Neutrophil (primary cell): ENCODE measurements around the gene SRSF6.
"Not testable (repeated sequence)": the region's sequence is repeated elsewhere in the genome, so short reads cannot be mapped to it uniquely, and the experiment has no call there.

Experiments used
- H3K27ac ChIP-seq: fragments of 200-600 bp; sonication (generic); 2 replicates; pipeline ENCODE4 v1.5.1; 2016; ENCODE audit warnings: mild to moderate bottlenecking, moderate library complexity
- H3K27me3 ChIP-seq: fragments of 200-600 bp; sonication (generic); 2 replicates; pipeline ENCODE4 v1.6.0; 2016; ENCODE audit warnings: mild to moderate bottlenecking
- H3K36me3 ChIP-seq: fragments of 200-600 bp; sonication (generic); 2 replicates; pipeline ENCODE4 v1.5.1; 2017
- H3K4me1 ChIP-seq, 2 experiments: fragments of 200-600 bp in 1 of 2; sonication (generic) in 1 of 2; 1 replicate in 1 of 2; 2 replicates in 1 of 2; pipeline versions ENCODE4 v1.5.1 to v1.6.1; 2013 to 2016; ENCODE audit warnings: low read depth in 1 of 2, low read length in 1 of 2, mild to moderate bottlenecking in 1 of 2, moderate library complexity in 1 of 2; ENCODE audit not compliant: control insufficient read depth in 1 of 2, insufficient read depth in 1 of 2
- H3K4me3 ChIP-seq, 2 experiments: fragments of 200-600 bp in 1 of 2; sonication (generic) in 1 of 2; 1 replicate in 1 of 2; 2 replicates in 1 of 2; pipeline ENCODE4 v1.5.1; 2013 to 2016; ENCODE audit warnings: low read depth in 1 of 2, low read length in 1 of 2, mild to moderate bottlenecking in 1 of 2, moderate library complexity in 1 of 2
- H3K9me3 ChIP-seq: fragments of 200-600 bp; sonication (generic); 2 replicates; pipeline ENCODE4 v1.5.1; 2016
- CTCF ChIP-seq: fragments of 200-600 bp; sonication (generic); IDR thresholded peaks from 2 replicates; pipeline ENCODE4 v1.5.1; 2016; ENCODE audit warnings: antibody characterized with exemption

SRSF6 gene

GRCh38 chr20:43452404-43453126, 5.1 kb upstream of the SRSF6 start:
- Histone ChIP-seq H3K27me3 (peaks cover 34% of the 10 kb centered on the region), H3K9me3 (no peaks in the 10 kb centered on the region), H3K27ac (no peak overlapping the region), H3K4me1 (peaks cover 8% of the 10 kb centered on the region in 2 experiments), H3K36me3 (no peaks in the 10 kb centered on the region), H3K4me3 (no peak overlapping the region)
- no peak for TF ChIP-seq CTCF

- not testable (repeated sequence) for H3K27ac ChIP-seq, H3K9me3 ChIP-seq
- H3K27me3 ChIP-seq, result peaks cover 18% of the 10 kb centered on the region
- peaks cover 14 to 17% of the 10 kb centered on the region in 2 experiments for H3K4me1 ChIP-seq
- H3K36me3 ChIP-seq, result peaks cover 20% of the 10 kb centered on the region
- peak overlapping the region; percentile 97 to 100 for H3K4me3 ChIP-seq
These were observed 1.4 kb upstream of the SRSF6 start for GRCh38 chr20:43456252-43456651.

GRCh38 chr20:43456809-43457639, 672 bp upstream of the SRSF6 start:
- peaks cover 14% of the 10 kb centered on the region for H3K27me3 ChIP-seq
- peaks cover 27% of the 10 kb centered on the region for H3K36me3 ChIP-seq
- H3K4me3 ChIP-seq, result peak overlapping the region; percentile 97 to 100
- H3K27ac ChIP-seq, result peak overlapping the region; percentile 96
- no peaks in the 10 kb centered on the region for H3K9me3 ChIP-seq
- peaks cover 14 to 17% of the 10 kb centered on the region in 2 experiments for H3K4me1 ChIP-seq
- no peak for TF ChIP-seq CTCF

GRCh38 chr20:43458422-43458924, 777 bp downstream of the SRSF6 start:
- TF ChIP-seq CTCF, result no peak
- Histone ChIP-seq H3K27me3 (peaks cover 14% of the 10 kb centered on the region), H3K27ac (peak overlapping the region; percentile 96), H3K9me3 (no peaks in the 10 kb centered on the region), H3K4me3 (peak overlapping the region; percentile 97 to 100), H3K36me3 (peaks cover 42% of the 10 kb centered on the region), H3K4me1 (peaks cover 14 to 17% of the 10 kb centered on the region in 2 experiments)

DNA sequence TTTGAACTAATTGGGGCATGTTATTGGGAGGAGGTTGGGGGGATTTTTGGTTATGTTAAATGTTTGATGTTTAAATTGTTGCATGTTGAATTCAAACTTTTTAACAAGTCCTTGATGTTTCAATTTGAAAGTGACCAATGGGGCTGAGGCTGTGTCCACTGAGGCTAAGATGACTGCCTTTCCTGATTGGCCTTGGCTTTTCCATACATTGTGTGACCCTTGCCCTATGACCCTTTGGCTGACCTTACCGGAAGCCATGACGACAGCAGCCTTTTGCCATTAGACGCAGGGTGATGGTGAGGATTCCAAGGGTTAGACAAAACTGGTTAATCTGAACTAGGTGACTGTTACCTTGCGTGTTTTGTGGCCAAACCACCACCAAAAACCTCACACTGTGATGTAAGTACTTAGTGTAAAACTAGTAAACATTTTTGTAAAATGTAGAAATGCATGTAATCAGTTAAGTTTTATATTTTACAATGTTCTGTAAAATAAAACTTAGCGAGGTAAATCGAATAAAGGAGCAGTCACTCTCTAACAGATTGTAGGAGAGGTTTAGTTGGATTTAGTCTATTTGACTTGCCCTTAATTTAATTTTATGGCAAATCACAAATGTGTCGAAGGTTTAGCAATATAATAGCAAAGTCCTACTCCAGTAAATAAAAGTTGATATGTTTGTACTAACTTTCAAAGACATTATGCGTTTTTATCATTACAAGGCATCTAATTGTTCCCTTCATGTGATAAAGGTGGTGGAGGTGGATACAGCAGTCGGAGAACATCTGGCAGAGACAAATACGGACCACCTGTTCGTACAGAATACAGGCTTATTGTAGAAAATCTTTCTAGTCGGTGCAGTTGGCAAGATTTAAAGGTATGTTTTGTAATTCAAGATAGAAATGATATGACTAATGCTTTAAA, 1.6 kb downstream of the SRSF6 start:
- Histone ChIP-seq H3K36me3 (peaks cover 50% of the 10 kb centered on the region), H3K4me1 (peaks cover 14 to 17% of the 10 kb centered on the region in 2 experiments), H3K27ac (peak overlapping the region; percentile 96), H3K4me3 (peak overlapping the region; percentile 97 to 100), H3K27me3 (peaks cover 8% of the 10 kb centered on the region), H3K9me3 (no peaks in the 10 kb centered on the region)
- no peak for TF ChIP-seq CTCF
